ENCODE measurements around the gene GPR35.
"Not testable (repeated sequence)": the region's sequence is repeated elsewhere in the genome, so short reads cannot be mapped to it uniquely, and the experiment has no call there.

Gene GPR35

GRCh38 chr2:240639566-240639965 lies 14.3 kb downstream of the GPR35 start:
- DNase-seq (ENCODE audit: low read depth) = no peak

GRCh38 chr2:240640939-240641338 lies 15.7 kb downstream of the GPR35 start:
- DNase-seq (ENCODE audit: low read depth) = no peak

- DNase-seq (ENCODE audit: low read depth) = no peak
These were observed 17.0 kb downstream of the GPR35 start for GRCh38 chr2:240642061-240642805.

GRCh38 chr2:240642806-240643092 lies 17.5 kb downstream of the GPR35 start:
- no peak for DNase-seq (ENCODE audit: low read depth)

GRCh38 chr2:240643093-240643810 lies 18.0 kb downstream of the GPR35 start:
- DNase-seq (ENCODE audit: low read depth) = no peak

GRCh38 chr2:240643811-240644150 lies 18.5 kb downstream of the GPR35 start:
- no peak for DNase-seq (ENCODE audit: low read depth)

- no peak for DNase-seq (ENCODE audit: low read depth)
These were observed 18.9 kb downstream of the GPR35 start for GRCh38 chr2:240644171-240644651.

GRCh38 chr2:240644859-240645301 lies 19.6 kb downstream of the GPR35 start:
- no peak for DNase-seq (ENCODE audit: low read depth)

- no peak for DNase-seq (ENCODE audit: low read depth)
These were observed 20.1 kb downstream of the GPR35 start for GRCh38 chr2:240645346-240645745.

GRCh38 chr2:240645801-240646175 lies 20.5 kb downstream of the GPR35 start:
- DNase-seq (ENCODE audit: low read depth) = no peak

GRCh38 chr2:240646176-240646899 lies 21.1 kb downstream of the GPR35 start:
- DNase-seq (ENCODE audit: low read depth) = no peak

GRCh38 chr2:240646900-240647502 lies 21.7 kb downstream of the GPR35 start:
- DNase-seq (ENCODE audit: low read depth) = no peak

- DNase-seq (ENCODE audit: low read depth) = no peak
These were observed 22.3 kb downstream of the GPR35 start for GRCh38 chr2:240647503-240648154.

- DNase-seq (ENCODE audit: low read depth) = no peak
These were observed 22.9 kb downstream of the GPR35 start for GRCh38 chr2:240648155-240648649.

GRCh38 chr2:240648650-240649275 lies 23.5 kb downstream of the GPR35 start:
- DNase-seq (ENCODE audit: low read depth) = no peak

- no peak for DNase-seq (ENCODE audit: low read depth)
These were observed 24.1 kb downstream of the GPR35 start for GRCh38 chr2:240649331-240649730.

GRCh38 chr2:240650254-240650965 lies 25.1 kb downstream of the GPR35 start:
- DNase-seq (ENCODE audit: low read depth) = no peak

- DNase-seq (ENCODE audit: low read depth) = no peak
These were observed 25.9 kb downstream of the GPR35 start for GRCh38 chr2:240651185-240651584.

GRCh38 chr2:240655931-240656886 lies 30.9 kb downstream of the GPR35 start:
- no peak for DNase-seq (ENCODE audit: low read depth)

GRCh38 chr2:240659883-240660282 lies 34.6 kb downstream of the GPR35 start:
- not testable (repeated sequence) for DNase-seq (ENCODE audit: low read depth)
